WTC11 (cell line): ENCODE measurements around the gene CHRM4.
"Not testable (repeated sequence)": the region's sequence is repeated elsewhere in the genome, so short reads cannot be mapped to it uniquely, and the experiment has no call there.

Source experiments
- CTCF ChIP-seq: fragments of 200-600 bp; IDR thresholded peaks from 2 replicates; pipeline ENCODE4 v1.8.0; 2022; ENCODE audit warnings: antibody characterized with exemption
- ELF4 ChIP-seq: sonication (generic); formaldehyde crosslinking; IDR thresholded peaks from 2 replicates; pipeline ENCODE4 v1.8.1; 2022; ENCODE audit warnings: low read depth, mild to moderate bottlenecking, moderate library complexity, missing genetic modification reagents
- NFYB ChIP-seq: sonication (generic); formaldehyde crosslinking; conservative IDR thresholded peaks from 2 replicates; pipeline ENCODE4 v1.8.0; 2022; ENCODE audit warnings: low read depth, missing genetic modification reagents
- SOX15 ChIP-seq: fragments of 250-450 bp; sonication (Bioruptor Pico); IDR thresholded peaks from 2 replicates; pipeline ENCODE4 v1.9.0; 2021; ENCODE audit warnings: mild to moderate bottlenecking
- TCF7 ChIP-seq: sonication (generic); formaldehyde crosslinking; IDR thresholded peaks from 2 replicates; pipeline ENCODE4 v1.8.0; 2022; ENCODE audit warnings: mild to moderate bottlenecking, low read depth, missing genetic modification reagents, moderate library complexity
- ZNF532 ChIP-seq: fragments of 250-450 bp; sonication (Bioruptor Pico); IDR thresholded peaks from 2 replicates; pipeline ENCODE4 v1.9.0; 2021; ENCODE audit warnings: mild to moderate bottlenecking, borderline replicate concordance

- not testable (repeated sequence) for TF ChIP-seq NFYB (CRISPR knock-in tag); SOX15 (CRISPR knock-in tag); CTCF; ZNF532 (CRISPR knock-in tag); ELF4 (CRISPR knock-in tag); TCF7 (CRISPR knock-in tag)
Observed at GRCh38 chr11:46371262-46371661, 20.3 kb downstream of the CHRM4 start.
